Kidney (tissue), 14 donors: ENCODE data around the gene DYNC1H1. TPM values are rescaled to one million over a fixed set of nuclear protein-coding genes. Genes with fewer than 3 reads are reported as not detected.
"Not testable (repeated sequence)": the region's sequence is repeated elsewhere in the genome, so short reads cannot be mapped to it uniquely, and the experiment has no call there.

Experiments used
- DNase-seq, 5 donors: peaks; one replicate each; pipeline ENCODE4 v3.0.0-alpha.2; 2013 to 2020
- FAIRE-seq: peaks from 2 replicates; lab custom pipeline; 2012; peaks lifted over from hg19 to GRCh38; lab: Jason Lieb, UNC
- H3K27ac ChIP-seq, 2 donors: one replicate each; pipeline ENCODE4 v1.7.0; 2013; ENCODE audit warnings: low read depth in 2 of 2, low read length in 2 of 2, inconsistent platforms in 1 of 2
- H3K27me3 ChIP-seq: one replicate; pipeline ENCODE4 v1.7.1; 2013; ENCODE audit warnings: low read length, inconsistent platforms; ENCODE audit not compliant: control insufficient read depth, insufficient read depth
- H3K36me3 ChIP-seq, 3 donors: one replicate each; pipeline versions ENCODE4 v1.7.0 to v1.7.1; 2013; ENCODE audit warnings: low read length in 3 of 3, control low read depth in 1 of 3, inconsistent platforms in 1 of 3; ENCODE audit not compliant: insufficient read depth in 3 of 3, control insufficient read depth in 2 of 3
- H3K4me1 ChIP-seq, 3 donors: one replicate each; pipeline versions ENCODE4 v1.7.0 to v1.7.1; 2013; ENCODE audit warnings: low read length in 3 of 3, inconsistent platforms in 1 of 3, low read depth in 1 of 3; ENCODE audit not compliant: control insufficient read depth in 2 of 3, insufficient read depth in 2 of 3
- H3K4me3 ChIP-seq, 3 donors: one replicate each; pipeline versions ENCODE4 v1.7.0 to v1.8.1; 2013; ENCODE audit warnings: low read length in 3 of 3, control low read depth in 1 of 3, inconsistent platforms in 1 of 3
- H3K9ac ChIP-seq, 3 donors: one replicate each; pipeline versions ENCODE4 v1.7.0 to v1.7.1; 2013; ENCODE audit warnings: low read length in 3 of 3, control low read depth in 1 of 3, inconsistent platforms in 1 of 3
- H3K9me3 ChIP-seq, 3 donors: one replicate each; pipeline versions ENCODE4 v1.7.0 to v1.7.1; 2013; ENCODE audit warnings: low read length in 3 of 3, control low read depth in 1 of 3, inconsistent platforms in 1 of 3; ENCODE audit not compliant: control insufficient read depth in 2 of 3, insufficient read depth in 1 of 3
- intact Hi-C: fragments of 100-400 bp; cut with DNase I; formaldehyde crosslinking; loops from one replicate; pipeline ENCODE4 v1.11.1; 2022
- polyA plus RNA-seq: library from polyadenylated mRNA; stranded (reverse); fragments of 350-450 nt; fragmentation: Illumina TruSeq; extraction: RNeasy Lipid Tissue Mini Kit (QIAGEN cat#74804); gene quantifications from one replicate; pipeline ENCODE4 v1.2.3, GENCODE V29; 2014; ENCODE audit warnings: low read depth, low replicate concordance; ENCODE audit not compliant: insufficient read depth
- total RNA-seq: library from RNA; stranded (reverse); fragmentation: NEBNext Ultra II Directional; extraction: Animal tissue kit (Norgen Biotek cat#: 25700); gene quantifications from one replicate; pipeline ENCODE4 v1.2.1, GENCODE V29; 2021
- TF ChIP-seq, protein P1 (sequence below): IDR thresholded peaks from 3 replicates; pipeline ENCODE4 v1.5.1; 2012; ENCODE audit warnings: mild to moderate bottlenecking, moderate library complexity, borderline replicate concordance; ENCODE audit not compliant: insufficient read depth; ENCODE audit errors: extremely low read depth
- donor health status: control.
- donor health status: control.
- donor health status: control.
- donor health status: control.
- donor health status: control.
- donor health status: DM: yes; HTN: yes; CAD: no.
- donor health status: Normal renal cell carcinoma (clear cell type).

The DYNC1H1 gene
- total and polyA plus RNA-seq, 2 donors from 2014 or later = 132 to 390 TPM

DNA sequence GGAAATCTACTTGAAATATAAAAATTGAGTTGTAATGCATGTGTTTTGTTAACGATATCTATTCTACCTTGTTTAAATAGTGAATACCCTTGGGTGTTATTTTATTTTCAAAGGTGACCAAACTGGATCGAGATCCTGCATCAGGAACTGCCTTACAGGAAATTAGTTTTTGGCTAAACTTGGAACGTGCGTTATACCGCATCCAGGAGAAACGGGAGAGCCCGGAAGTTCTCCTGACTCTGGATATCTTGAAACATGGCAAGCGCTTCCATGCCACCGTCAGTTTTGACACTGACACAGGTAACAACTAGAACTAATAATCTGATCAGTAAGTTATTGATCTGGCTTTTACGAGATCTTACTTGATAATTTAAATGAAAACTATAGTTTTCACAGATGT lies 15.9 kb downstream of the DYNC1H1 start:
- Histone ChIP-seq H3K9me3 (no peaks in the 10 kb centered on the region), H3K27ac (peak overlapping the region in 1 of 2 donors; percentile 56), H3K9ac (no peak overlapping the region), H3K4me1 (no peaks in the 10 kb centered on the region), H3K27me3 (no peaks in the 10 kb centered on the region), H3K4me3 (no peak overlapping the region), H3K36me3 (peaks cover 8 to 64% (median 32%) of the 10 kb centered on the region in 3 donors)
- TF ChIP-seq, protein P1, sequence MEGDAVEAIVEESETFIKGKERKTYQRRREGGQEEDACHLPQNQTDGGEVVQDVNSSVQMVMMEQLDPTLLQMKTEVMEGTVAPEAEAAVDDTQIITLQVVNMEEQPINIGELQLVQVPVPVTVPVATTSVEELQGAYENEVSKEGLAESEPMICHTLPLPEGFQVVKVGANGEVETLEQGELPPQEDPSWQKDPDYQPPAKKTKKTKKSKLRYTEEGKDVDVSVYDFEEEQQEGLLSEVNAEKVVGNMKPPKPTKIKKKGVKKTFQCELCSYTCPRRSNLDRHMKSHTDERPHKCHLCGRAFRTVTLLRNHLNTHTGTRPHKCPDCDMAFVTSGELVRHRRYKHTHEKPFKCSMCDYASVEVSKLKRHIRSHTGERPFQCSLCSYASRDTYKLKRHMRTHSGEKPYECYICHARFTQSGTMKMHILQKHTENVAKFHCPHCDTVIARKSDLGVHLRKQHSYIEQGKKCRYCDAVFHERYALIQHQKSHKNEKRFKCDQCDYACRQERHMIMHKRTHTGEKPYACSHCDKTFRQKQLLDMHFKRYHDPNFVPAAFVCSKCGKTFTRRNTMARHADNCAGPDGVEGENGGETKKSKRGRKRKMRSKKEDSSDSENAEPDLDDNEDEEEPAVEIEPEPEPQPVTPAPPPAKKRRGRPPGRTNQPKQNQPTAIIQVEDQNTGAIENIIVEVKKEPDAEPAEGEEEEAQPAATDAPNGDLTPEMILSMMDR = no peak
- no peak for FAIRE-seq
- DNase-seq = no peak
- intact Hi-C loops = no loop called here

DNA sequence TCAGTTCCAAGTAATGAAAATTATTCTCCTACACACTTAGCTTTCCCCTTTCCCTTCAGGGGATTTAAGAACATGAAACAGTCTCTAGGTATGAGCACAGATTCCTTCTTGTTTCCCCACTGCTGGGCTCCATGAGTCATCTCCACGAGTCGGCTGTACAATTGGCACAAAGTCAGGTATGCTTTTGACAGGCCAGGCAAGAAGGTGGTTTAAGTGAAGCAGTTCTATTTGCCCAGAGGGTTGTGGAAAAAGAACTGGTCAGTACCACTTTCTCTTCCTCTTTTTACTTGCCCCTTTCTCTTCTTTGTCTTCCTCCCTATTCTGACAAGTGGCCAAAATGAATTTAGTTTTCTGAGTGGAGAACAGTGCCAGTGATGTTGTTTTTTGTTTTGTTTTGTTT lies 16.3 kb downstream of the DYNC1H1 start:
- intact Hi-C loops = no loop called here
- no peak overlapping the region for H3K9ac ChIP-seq

DNA sequence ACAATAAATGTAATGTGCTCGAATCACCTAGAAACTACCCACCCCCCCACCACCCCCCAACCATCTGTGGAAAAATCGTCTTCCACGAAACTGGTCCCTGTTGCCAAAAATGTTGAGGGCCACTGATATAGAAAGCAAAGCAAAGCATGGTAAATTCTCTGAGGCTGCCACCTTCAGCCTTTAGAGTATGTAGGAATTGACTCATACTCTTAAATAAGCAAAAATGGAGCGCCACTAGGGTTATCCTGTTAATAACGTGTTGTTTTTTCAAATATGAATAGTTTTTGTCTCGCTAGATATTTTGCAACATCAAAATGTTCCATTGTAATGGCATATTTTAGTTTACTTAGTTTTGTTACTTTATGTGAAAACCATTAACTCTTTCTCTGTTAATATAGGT lies 18.2 kb downstream of the DYNC1H1 start:
- FAIRE-seq (no peak), DNase-seq (no peak)
- Histone ChIP-seq H3K27me3 (no peaks in the 10 kb centered on the region), H3K36me3 (peaks cover 17 to 75% (median 47%) of the 10 kb centered on the region in 3 donors), H3K9me3 (no peaks in the 10 kb centered on the region), H3K27ac (no peak overlapping the region), H3K4me3 (no peak overlapping the region), H3K4me1 (no peaks in the 10 kb centered on the region), H3K9ac (no peak overlapping the region)
- TF ChIP-seq, protein P1 = no peak
- intact Hi-C loops = no loop called here

More for the DNA sequence above, 16.3 kb downstream of the DYNC1H1 start:
- peaks cover 8 to 67% (median 36%) of the 10 kb centered on the region in 3 donors for H3K36me3 ChIP-seq
- no peaks in the 10 kb centered on the region for H3K4me1 ChIP-seq
- FAIRE-seq = no peak
- peak overlapping the region in 1 of 2 donors; percentile 56 for H3K27ac ChIP-seq
- TF ChIP-seq, protein P1 = no peak
- H3K27me3 ChIP-seq = no peaks in the 10 kb centered on the region
- DNase-seq = no peak
- no peaks in the 10 kb centered on the region for H3K9me3 ChIP-seq
- no peak overlapping the region for H3K4me3 ChIP-seq

GRCh38 chr14:101984831-101985230 lies 20.5 kb downstream of the DYNC1H1 start:
- FAIRE-seq, DNase-seq, H3K4me1 ChIP-seq, H3K9ac ChIP-seq, intact Hi-C loops, H3K27ac ChIP-seq, H3K9me3 ChIP-seq, H3K4me3 ChIP-seq, H3K27me3 ChIP-seq: not testable (repeated sequence)
- peaks cover 19 to 80% (median 58%) of the 10 kb centered on the region in 3 donors for H3K36me3 ChIP-seq
